ENCODE measurements around the gene ASXL1. TPM values are rescaled to one million over a fixed set of nuclear protein-coding genes. Genes with fewer than 3 reads are reported as not detected.

The ASXL1 gene
- total RNA-seq, 4 donors from 2014 or later = 43.5 to 79.8 (median 58.4) TPM

DNA sequence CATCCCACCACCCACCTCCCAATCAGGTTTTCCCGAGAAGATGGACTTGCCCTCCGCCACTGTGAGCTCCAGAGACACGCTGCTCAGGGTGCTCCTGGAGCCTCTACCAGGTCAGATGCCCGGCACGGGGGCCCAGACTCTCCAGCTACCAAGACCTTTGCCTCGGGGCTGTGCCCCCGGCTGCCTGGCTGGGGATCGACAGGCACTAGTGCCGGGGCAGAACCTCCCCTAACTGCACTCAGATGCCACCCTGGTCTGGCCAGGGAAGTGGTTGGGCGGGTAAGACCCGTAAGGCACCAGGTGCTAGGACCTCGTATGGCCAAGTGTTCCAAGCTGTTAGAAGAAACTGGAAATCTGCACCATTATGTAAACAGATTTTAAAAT lies 100.7 kb downstream of the ASXL1 start:
- WGBS, 2 donors (ENCODE audit: low coverage in 1 of 2) = 77 to 80% methylated on average over 2 to 3 of the region's 12 CpGs
- Histone ChIP-seq H3K9me3 (no peaks in the 10 kb centered on the region), H3K4me3 (no peak overlapping the region), H3K27ac (no peak overlapping the region), H3K36me3 (peaks cover 0 to 28% of the 10 kb centered on the region in 2 donors), H3K27me3 (no peaks in the 10 kb centered on the region), H3K4me1 (peaks cover 2 to 54% (median 27%) of the 10 kb centered on the region in 3 donors)
- no peak for ATAC-seq
- TF ChIP-seq POLR2A (IDR thresholded peaks at IDR 0.05) (no peak), POLR2AphosphoS5 (IDR thresholded peaks at IDR 0.05) (no peak), EP300 (IDR thresholded peaks at IDR 0.05) (no peak)
- TF ChIP-seq, protein P1, sequence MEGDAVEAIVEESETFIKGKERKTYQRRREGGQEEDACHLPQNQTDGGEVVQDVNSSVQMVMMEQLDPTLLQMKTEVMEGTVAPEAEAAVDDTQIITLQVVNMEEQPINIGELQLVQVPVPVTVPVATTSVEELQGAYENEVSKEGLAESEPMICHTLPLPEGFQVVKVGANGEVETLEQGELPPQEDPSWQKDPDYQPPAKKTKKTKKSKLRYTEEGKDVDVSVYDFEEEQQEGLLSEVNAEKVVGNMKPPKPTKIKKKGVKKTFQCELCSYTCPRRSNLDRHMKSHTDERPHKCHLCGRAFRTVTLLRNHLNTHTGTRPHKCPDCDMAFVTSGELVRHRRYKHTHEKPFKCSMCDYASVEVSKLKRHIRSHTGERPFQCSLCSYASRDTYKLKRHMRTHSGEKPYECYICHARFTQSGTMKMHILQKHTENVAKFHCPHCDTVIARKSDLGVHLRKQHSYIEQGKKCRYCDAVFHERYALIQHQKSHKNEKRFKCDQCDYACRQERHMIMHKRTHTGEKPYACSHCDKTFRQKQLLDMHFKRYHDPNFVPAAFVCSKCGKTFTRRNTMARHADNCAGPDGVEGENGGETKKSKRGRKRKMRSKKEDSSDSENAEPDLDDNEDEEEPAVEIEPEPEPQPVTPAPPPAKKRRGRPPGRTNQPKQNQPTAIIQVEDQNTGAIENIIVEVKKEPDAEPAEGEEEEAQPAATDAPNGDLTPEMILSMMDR (IDR thresholded peaks at IDR 0.05) = no peak

DNA sequence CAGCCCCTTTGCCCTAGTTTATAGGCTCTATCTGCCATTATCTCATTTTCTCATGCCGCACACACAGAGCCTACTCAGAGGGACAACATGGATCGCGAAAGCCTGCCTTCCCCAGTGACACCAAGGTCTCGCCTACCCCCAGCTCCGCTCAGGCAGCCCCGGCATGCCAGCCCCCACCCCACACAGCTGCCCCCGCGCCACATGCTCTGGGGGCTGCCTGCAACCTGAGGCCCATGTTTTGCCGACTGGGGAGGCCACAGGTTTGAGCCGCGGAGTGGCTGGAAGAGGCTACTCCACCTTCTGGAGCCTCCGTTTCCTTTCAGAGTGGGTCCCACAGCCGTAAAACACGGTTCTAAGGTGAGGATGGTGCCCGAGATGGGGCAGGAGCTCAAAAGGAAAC lies 102.1 kb downstream of the ASXL1 start:
- 92% methylated on average over 7 of the region's 15 CpGs; no CpG with 5 or more reads in 1 of the 2 donors for WGBS, 2 donors (ENCODE audit: low coverage in 1 of 2)
- no peak overlapping the region for H3K4me3 ChIP-seq
- no peaks in the 10 kb centered on the region for H3K27me3 ChIP-seq
- ATAC-seq = no peak
- peaks cover 0 to 14% of the 10 kb centered on the region in 2 donors for H3K36me3 ChIP-seq
- no peaks in the 10 kb centered on the region for H3K9me3 ChIP-seq
- H3K27ac ChIP-seq = no peak overlapping the region
- peaks cover 2 to 64% (median 39%) of the 10 kb centered on the region in 3 donors for H3K4me1 ChIP-seq
- TF ChIP-seq EP300 (IDR thresholded peaks at IDR 0.05) (no peak), POLR2AphosphoS5 (IDR thresholded peaks at IDR 0.05) (no peak), POLR2A (IDR thresholded peaks at IDR 0.05) (no peak)
- TF ChIP-seq, protein P1 (IDR thresholded peaks at IDR 0.05) = no peak

DNA sequence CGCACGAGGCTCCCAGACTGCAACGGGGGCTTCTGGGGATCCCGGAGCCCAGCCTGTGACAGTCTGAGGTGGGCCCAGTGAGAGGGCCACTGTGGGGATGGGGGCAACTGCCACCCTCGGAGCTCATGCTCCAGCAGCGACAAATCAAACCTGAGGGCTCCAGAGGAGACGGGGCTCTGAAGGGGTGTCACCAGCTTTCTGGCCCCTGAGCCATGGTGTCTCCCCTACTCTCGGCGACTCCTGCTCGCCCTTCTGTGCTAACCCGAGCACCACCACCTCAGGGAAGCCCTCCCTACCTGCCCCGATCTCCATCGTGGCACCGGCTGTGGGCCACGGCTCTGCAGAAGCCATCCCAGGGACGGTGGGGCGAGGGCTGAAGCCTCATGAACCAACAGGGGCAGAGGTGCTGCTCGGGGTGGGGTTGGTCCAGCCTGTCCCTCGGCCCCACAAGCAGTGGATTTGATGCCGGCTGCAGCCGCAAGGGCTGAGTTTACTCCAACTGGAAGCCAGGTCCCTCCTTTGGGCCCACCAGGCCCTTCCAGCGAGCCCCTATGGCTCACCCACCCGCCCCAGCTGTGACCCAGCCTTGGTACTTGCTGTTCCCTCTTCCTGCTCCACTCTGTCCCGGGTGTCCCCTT lies 102.7 kb downstream of the ASXL1 start:
- H3K4me1 ChIP-seq = peaks cover 2 to 67% (median 42%) of the 10 kb centered on the region in 3 donors

DNA sequence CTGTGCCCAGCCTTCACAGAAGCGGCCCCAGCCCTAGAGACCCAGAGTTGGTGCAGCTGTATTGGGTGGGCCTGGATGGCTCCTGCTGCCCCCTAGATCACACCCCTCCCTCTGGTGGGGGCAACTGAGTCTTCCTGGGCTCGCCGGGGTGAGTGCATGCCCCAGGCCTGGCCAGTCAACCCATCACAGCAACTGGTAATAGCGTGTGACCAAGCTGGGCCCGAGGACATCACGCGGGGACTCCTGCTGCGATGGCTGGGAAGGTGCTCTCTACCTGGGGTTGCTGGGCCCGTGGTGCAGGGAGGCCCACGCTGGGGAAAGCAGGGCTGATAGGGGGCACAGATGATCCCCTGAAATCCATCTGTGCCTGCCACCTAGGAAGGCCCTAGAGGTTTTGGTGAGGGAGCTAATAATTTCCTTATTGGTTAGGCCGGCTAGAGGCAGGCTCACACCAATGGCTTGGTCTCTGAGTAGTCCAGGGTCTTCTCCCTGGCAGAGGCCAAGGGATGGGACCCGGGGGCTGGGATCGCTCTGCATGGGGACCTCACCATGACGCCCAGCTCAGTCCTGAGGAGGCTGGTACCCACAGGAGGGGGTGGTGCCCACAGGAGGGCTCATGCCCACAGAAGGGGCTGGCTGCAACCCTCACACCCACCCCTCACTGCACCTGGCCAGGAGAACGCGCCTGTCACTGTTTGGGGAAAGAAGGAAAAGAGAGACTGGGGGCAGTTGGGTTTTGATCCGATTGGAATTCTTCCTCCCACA lies 103.9 kb downstream of the ASXL1 start:
- 83 to 100% methylated on average over 1 to 2 of the region's 17 CpGs for whole genome bisulfite sequencing, 2 donors (ENCODE audit: low coverage in 1 of 2)
- Histone ChIP-seq H3K27ac (no peak overlapping the region), H3K4me3 (no peak overlapping the region), H3K9me3 (no peaks in the 10 kb centered on the region), H3K4me1 (peaks cover 2 to 72% (median 45%) of the 10 kb centered on the region in 3 donors), H3K27me3 (no peaks in the 10 kb centered on the region), H3K36me3 (peaks cover 0 to 4% of the 10 kb centered on the region in 2 donors)
- no peak for ATAC-seq
- no peak for TF ChIP-seq POLR2AphosphoS5 (IDR thresholded peaks at IDR 0.05)
- TF ChIP-seq POLR2A (IDR thresholded peaks at IDR 0.05) = no peak
- TF ChIP-seq, protein P1 (IDR thresholded peaks at IDR 0.05) = no peak
- no peak for TF ChIP-seq EP300 (IDR thresholded peaks at IDR 0.05)

More for the DNA sequence above, 102.7 kb downstream of the ASXL1 start:
- H3K27ac ChIP-seq = no peak overlapping the region
- TF ChIP-seq EP300 (IDR thresholded peaks at IDR 0.05) = no peak
- no peak for TF ChIP-seq POLR2AphosphoS5 (IDR thresholded peaks at IDR 0.05)
- TF ChIP-seq, protein P1 (IDR thresholded peaks at IDR 0.05) = no peak
- TF ChIP-seq POLR2A (IDR thresholded peaks at IDR 0.05) = no peak
- 60 to 93% methylated on average over 1 to 4 of the region's 24 CpGs for WGBS, 2 donors (ENCODE audit: low coverage in 1 of 2)
- H3K36me3 ChIP-seq = peaks cover 0 to 8% of the 10 kb centered on the region in 2 donors
- H3K27me3 ChIP-seq = no peaks in the 10 kb centered on the region
- H3K9me3 ChIP-seq = no peaks in the 10 kb centered on the region
- no peak overlapping the region for H3K4me3 ChIP-seq
- no peak for ATAC-seq

Data from gastroesophageal sphincter (tissue), 4 donors.